ENCODE data around the gene USP24.
"Not testable (repeated sequence)": the region's sequence is repeated elsewhere in the genome, so short reads cannot be mapped to it uniquely, and the experiment has no call there.

USP24 gene

GRCh38 chr1:55215194-55216021 is at the start of gene USP24:
Gene USP24, minus strand, starts transcription at chr1:55215364. Its CDS starts 251 bp downstream, at chr1:55215113.
- DNase-seq, result peak; percentile 72

- no peak for DNase-seq
Measured at GRCh38 chr1:55262822-55263221, 47.7 kb upstream of the USP24 start.

GRCh38 chr1:55259911-55260609 is 44.9 kb upstream of the USP24 start:
- no peak for DNase-seq

GRCh38 chr1:55257958-55258357 is 42.8 kb upstream of the USP24 start:
- DNase-seq, result no peak

- DNase-seq, result no peak
Measured at GRCh38 chr1:55255901-55256300, 40.7 kb upstream of the USP24 start.

GRCh38 chr1:55252942-55253589 is 37.9 kb upstream of the USP24 start:
- peak; percentile 52 for DNase-seq

- peak; percentile 43 for DNase-seq
Measured at GRCh38 chr1:55250399-55251075, 35.4 kb upstream of the USP24 start.

- no peak for DNase-seq
Measured at GRCh38 chr1:55249646-55250398, 34.7 kb upstream of the USP24 start.

GRCh38 chr1:55246896-55247295 is 31.7 kb upstream of the USP24 start:
- no peak for DNase-seq

GRCh38 chr1:55246331-55246730 is 31.2 kb upstream of the USP24 start:
- no peak for DNase-seq

GRCh38 chr1:55245781-55246180 is 30.6 kb upstream of the USP24 start:
- DNase-seq, result no peak

GRCh38 chr1:55244476-55245099 is 29.4 kb upstream of the USP24 start:
- DNase-seq, result no peak

- DNase-seq, result no peak
Measured at GRCh38 chr1:55243655-55244054, 28.5 kb upstream of the USP24 start.

GRCh38 chr1:55239548-55239947 is 24.4 kb upstream of the USP24 start:
- DNase-seq, result no peak

- DNase-seq, result no peak
Measured at GRCh38 chr1:55235722-55236121, 20.6 kb upstream of the USP24 start.

- no peak for DNase-seq
Measured at GRCh38 chr1:55234016-55234415, 18.9 kb upstream of the USP24 start.

- DNase-seq, result no peak
Measured at GRCh38 chr1:55233145-55233777, 18.1 kb upstream of the USP24 start.

- DNase-seq, result no peak
Measured at GRCh38 chr1:55232448-55233144, 17.4 kb upstream of the USP24 start.

- no peak for DNase-seq
Measured at GRCh38 chr1:55231745-55232144, 16.6 kb upstream of the USP24 start.

GRCh38 chr1:55230659-55231058 is 15.5 kb upstream of the USP24 start:
- no peak for DNase-seq

GRCh38 chr1:55229726-55230125 is 14.6 kb upstream of the USP24 start:
- not testable (repeated sequence) for DNase-seq
